Measurements from ENCODE around the gene SUSD1. TPM values are rescaled to one million over a fixed set of nuclear protein-coding genes. Genes with fewer than 3 reads are reported as not detected.

Gene SUSD1
- total and polyA plus RNA-seq, 2 donors (not counting 1 experiment from before 2014, with no cell fraction given): 5.7 to 7.5 TPM

DNA sequence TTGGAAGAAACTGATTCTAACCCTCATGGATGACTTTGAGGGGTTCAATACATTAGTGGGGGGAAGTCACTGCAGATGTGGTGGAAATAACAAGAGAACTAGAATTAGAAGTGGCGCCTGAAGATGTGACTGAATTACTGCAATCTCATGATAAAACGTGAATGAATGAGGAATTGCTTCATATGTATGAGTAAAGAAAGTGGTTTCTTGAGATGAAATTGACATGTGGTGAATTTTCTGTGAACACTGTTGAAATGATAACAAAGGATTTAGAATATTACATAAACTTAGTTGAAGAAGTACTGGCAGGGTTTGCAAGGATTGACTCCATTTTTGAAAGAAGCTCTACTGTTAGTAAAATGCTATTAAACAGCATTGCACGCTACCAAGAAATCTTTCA, 165.4 kb downstream of the SUSD1 start:
- no peak overlapping the region for H3K4me3 ChIP-seq (ENCODE audit: control extremely low read depth in 1 of 5, extremely low read depth in 1 of 5, insufficient read depth in 1 of 5, low read depth in 2 of 5, low read length in 4 of 5)
- H3K27me3 ChIP-seq (replicated peaks in 1 of 4; ENCODE audit: control extremely low read depth in 1 of 4, control insufficient read depth in 3 of 4, insufficient read depth in 4 of 4, low read length in 3 of 4): no peaks in the 10 kb centered on the region
- H3K27ac ChIP-seq (ENCODE audit: low read length in 2 of 2): no peak overlapping the region
- H3K4me3 Mint-ChIP-seq: no peak overlapping the region
- POLR2A ChIA-PET: interaction anchor here (0.6 kb wide), 1 partner anchor 60 kb away, joined by 3 read pairs; no protein-coding TSS in a partner anchor
- peaks cover 69% of the 10 kb centered on the region for H3K4me1 Mint-ChIP-seq
- CTCF ChIA-PET: interaction anchor here (2.2 kb wide), 1 partner anchor 65 kb away, joined by 8 read pairs; no protein-coding TSS in a partner anchor
- DNase-seq (no peak), ATAC-seq (ENCODE audit: low read depth) (no peak)
- no peak for TF ChIP-seq EZH2 (IDR thresholded peaks at IDR 0.05; ENCODE audit: borderline replicate concordance, insufficient read depth, low read depth, low read length, poor library complexity, severe bottlenecking)
- TF ChIP-seq, protein P1, sequence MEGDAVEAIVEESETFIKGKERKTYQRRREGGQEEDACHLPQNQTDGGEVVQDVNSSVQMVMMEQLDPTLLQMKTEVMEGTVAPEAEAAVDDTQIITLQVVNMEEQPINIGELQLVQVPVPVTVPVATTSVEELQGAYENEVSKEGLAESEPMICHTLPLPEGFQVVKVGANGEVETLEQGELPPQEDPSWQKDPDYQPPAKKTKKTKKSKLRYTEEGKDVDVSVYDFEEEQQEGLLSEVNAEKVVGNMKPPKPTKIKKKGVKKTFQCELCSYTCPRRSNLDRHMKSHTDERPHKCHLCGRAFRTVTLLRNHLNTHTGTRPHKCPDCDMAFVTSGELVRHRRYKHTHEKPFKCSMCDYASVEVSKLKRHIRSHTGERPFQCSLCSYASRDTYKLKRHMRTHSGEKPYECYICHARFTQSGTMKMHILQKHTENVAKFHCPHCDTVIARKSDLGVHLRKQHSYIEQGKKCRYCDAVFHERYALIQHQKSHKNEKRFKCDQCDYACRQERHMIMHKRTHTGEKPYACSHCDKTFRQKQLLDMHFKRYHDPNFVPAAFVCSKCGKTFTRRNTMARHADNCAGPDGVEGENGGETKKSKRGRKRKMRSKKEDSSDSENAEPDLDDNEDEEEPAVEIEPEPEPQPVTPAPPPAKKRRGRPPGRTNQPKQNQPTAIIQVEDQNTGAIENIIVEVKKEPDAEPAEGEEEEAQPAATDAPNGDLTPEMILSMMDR (IDR thresholded peaks at IDR 0.05): no peak
- H3K79me2 ChIP-seq (ENCODE audit: control insufficient read depth, insufficient read depth, low read length): no peaks in the 10 kb centered on the region
- no peak overlapping the region for H3K4me2 ChIP-seq (replicated peaks; ENCODE audit: low read depth, low read length, poor library complexity, severe bottlenecking)
- no peaks in the 10 kb centered on the region for H3K27me3 Mint-ChIP-seq
- no peak overlapping the region for H2AFZ ChIP-seq (ENCODE audit: insufficient read depth, low read depth, low read length, poor library complexity, severe bottlenecking)
- no peak overlapping the region for H3K9ac ChIP-seq (ENCODE audit: low read length)
- no peaks in the 10 kb centered on the region for H4K20me1 ChIP-seq (ENCODE audit: control insufficient read depth, insufficient read depth, low read length, poor library complexity, severe bottlenecking)
- H3K9me3 ChIP-seq (ENCODE audit: control extremely low read depth in 1 of 3, control insufficient read depth in 2 of 3, insufficient read depth in 1 of 3, low read length in 2 of 3): no peaks in the 10 kb centered on the region
- intact Hi-C loops (cut with micrococcal nuclease): loop anchor here (10.0 kb wide), 1 partner anchor 55 kb away; no protein-coding TSS in a partner anchor
- peak overlapping the region; percentile 37 for H3K27ac Mint-ChIP-seq
- H3K4me1 ChIP-seq (ENCODE audit: control insufficient read depth in 2 of 2, insufficient read depth in 2 of 2, low read length in 2 of 2): peaks cover 48 to 54% of the 10 kb centered on the region in 2 donors
- WGBS (ENCODE audit: insufficient coverage): 74% methylated on average over 2 of the region's 3 CpGs
- H3K36me3 ChIP-seq (replicated peaks in 1 of 2; ENCODE audit: control extremely low read depth in 1 of 2, control insufficient read depth in 1 of 2, extremely low read depth in 1 of 2, insufficient read depth in 2 of 2, low read length in 1 of 2): no peaks in the 10 kb centered on the region
- H3K9me3 Mint-ChIP-seq (ENCODE audit: insufficient read depth): no peaks in the 10 kb centered on the region

DNA sequence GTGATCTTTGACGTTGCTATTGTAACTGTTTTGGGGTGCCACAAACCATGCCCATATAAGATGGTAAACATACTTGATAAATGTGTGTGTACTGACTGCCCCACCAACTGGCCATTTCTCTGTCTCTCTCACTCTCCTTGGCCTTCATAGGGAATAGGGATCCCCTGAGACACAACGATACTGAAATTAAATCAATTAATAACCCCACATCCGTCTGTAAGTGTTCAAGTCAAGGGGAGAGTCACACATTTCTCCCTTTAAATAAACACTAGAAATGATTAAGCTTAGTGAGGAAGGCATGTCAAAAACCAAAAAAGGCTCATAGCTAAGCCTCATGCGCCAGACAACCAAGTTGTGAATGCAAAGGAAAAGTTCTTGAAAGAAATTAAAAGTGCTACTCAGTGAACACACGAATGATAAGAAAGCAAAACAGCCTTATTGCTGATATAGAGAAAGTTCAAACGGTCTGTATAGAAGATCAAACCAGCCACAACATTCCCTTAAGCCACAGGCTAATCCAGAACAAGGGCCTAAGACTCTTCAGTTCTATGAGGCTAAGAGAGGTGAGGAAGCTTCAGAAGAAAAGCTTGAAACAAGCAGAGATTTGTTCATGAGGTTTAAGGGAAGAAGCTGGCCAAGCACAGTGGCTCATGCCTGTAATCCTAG, 167.4 kb downstream of the SUSD1 start:
- CTCF ChIA-PET: interaction anchor here (1.4 to 2.2 kb wide), 2 partner anchors 38 to 67 kb away, joined by 4 to 8 read pairs; no protein-coding TSS in a partner anchor
- H3K4me1 Mint-ChIP-seq: peaks cover 76% of the 10 kb centered on the region
- no peaks in the 10 kb centered on the region for H3K9me3 ChIP-seq (ENCODE audit: control extremely low read depth in 1 of 3, control insufficient read depth in 2 of 3, insufficient read depth in 1 of 3, low read length in 2 of 3)
- no peak overlapping the region for H3K4me3 Mint-ChIP-seq
- ATAC-seq (ENCODE audit: low read depth) (no peak), DNase-seq (no peak)
- no peaks in the 10 kb centered on the region for H3K79me2 ChIP-seq (ENCODE audit: control insufficient read depth, insufficient read depth, low read length)
- intact Hi-C loops (cut with micrococcal nuclease): no loop called here
- no peak overlapping the region for H3K27ac Mint-ChIP-seq
- no peaks in the 10 kb centered on the region for H3K9me3 Mint-ChIP-seq (ENCODE audit: insufficient read depth)
- TF ChIP-seq, protein P1 (IDR thresholded peaks at IDR 0.05): no peak
- no peak for TF ChIP-seq EZH2 (IDR thresholded peaks at IDR 0.05; ENCODE audit: borderline replicate concordance, insufficient read depth, low read depth, low read length, poor library complexity, severe bottlenecking)
- POLR2A ChIA-PET: interaction anchor here (0.6 kb wide), 1 partner anchor 220 kb away, joined by 4 read pairs; no protein-coding TSS in a partner anchor
- H3K36me3 ChIP-seq (replicated peaks in 1 of 2; ENCODE audit: control extremely low read depth in 1 of 2, control insufficient read depth in 1 of 2, extremely low read depth in 1 of 2, insufficient read depth in 2 of 2, low read length in 1 of 2): no peaks in the 10 kb centered on the region
- H3K27me3 Mint-ChIP-seq: no peaks in the 10 kb centered on the region
- no peak overlapping the region for H3K4me3 ChIP-seq (ENCODE audit: control extremely low read depth in 1 of 5, extremely low read depth in 1 of 5, insufficient read depth in 1 of 5, low read depth in 2 of 5, low read length in 4 of 5)
- peaks cover 55 to 56% of the 10 kb centered on the region in 2 donors for H3K4me1 ChIP-seq (ENCODE audit: control insufficient read depth in 2 of 2, insufficient read depth in 2 of 2, low read length in 2 of 2)
- H3K27ac ChIP-seq (ENCODE audit: low read length in 2 of 2): no peak overlapping the region
- H3K9ac ChIP-seq (ENCODE audit: low read length): no peak overlapping the region
- H3K4me2 ChIP-seq (replicated peaks; ENCODE audit: low read depth, low read length, poor library complexity, severe bottlenecking): no peak overlapping the region
- H4K20me1 ChIP-seq (ENCODE audit: control insufficient read depth, insufficient read depth, low read length, poor library complexity, severe bottlenecking): no peaks in the 10 kb centered on the region
- H2AFZ ChIP-seq (ENCODE audit: insufficient read depth, low read depth, low read length, poor library complexity, severe bottlenecking): no peak overlapping the region
- 100% methylated on average over 1 of the region's 6 CpGs for WGBS (ENCODE audit: insufficient coverage)
- no peaks in the 10 kb centered on the region for H3K27me3 ChIP-seq (replicated peaks in 1 of 4; ENCODE audit: control extremely low read depth in 1 of 4, control insufficient read depth in 3 of 4, insufficient read depth in 4 of 4, low read length in 3 of 4)

Measured in B cell (primary cell).